Thymus (tissue), 11 donors: ENCODE measurements around the gene MAGI2. TPM values are rescaled to one million over a fixed set of nuclear protein-coding genes. Genes with fewer than 3 reads are reported as not detected.
"Not testable (repeated sequence)": the region's sequence is repeated elsewhere in the genome, so short reads cannot be mapped to it uniquely, and the experiment has no call there.

Experiments used
- DNase-seq, 9 donors: peaks; one replicate each; pipeline ENCODE4 v3.0.0-alpha.2; 2013; ENCODE audit warnings: low spot score in 9 of 9, low read depth in 6 of 9, missing footprints in 1 of 9
- H3K27ac ChIP-seq, 2 donors: one replicate each; pipeline ENCODE4 v1.5.1; 2013; ENCODE audit warnings: control low read depth in 1 of 2, low read depth in 1 of 2, low read length in 1 of 2, mild to moderate bottlenecking in 1 of 2, moderate library complexity in 1 of 2
- H3K27me3 ChIP-seq, 2 donors: one replicate each; pipeline ENCODE4 v1.5.1; 2013; ENCODE audit warnings: low read length in 1 of 2; ENCODE audit not compliant: control insufficient read depth in 2 of 2, insufficient read depth in 1 of 2
- H3K36me3 ChIP-seq, 2 donors: one replicate each; pipeline ENCODE4 v1.5.1; 2013; ENCODE audit warnings: low read length in 1 of 2, mild to moderate bottlenecking in 1 of 2, moderate library complexity in 1 of 2; ENCODE audit not compliant: control insufficient read depth in 2 of 2, insufficient read depth in 2 of 2
- H3K4me1 ChIP-seq, 2 donors: one replicate each; pipeline ENCODE4 v1.5.1; 2013; ENCODE audit warnings: low read length in 2 of 2; ENCODE audit not compliant: control insufficient read depth in 2 of 2, insufficient read depth in 2 of 2
- H3K4me3 ChIP-seq, 2 donors: one replicate each; pipeline ENCODE4 v1.5.1; 2013; ENCODE audit warnings: low read length in 2 of 2, control low read depth in 1 of 2, mild to moderate bottlenecking in 1 of 2
- H3K9me3 ChIP-seq, 2 donors: one replicate each; pipeline ENCODE4 v1.5.1; 2013; ENCODE audit warnings: low read length in 1 of 2, mild to moderate bottlenecking in 1 of 2; ENCODE audit not compliant: control insufficient read depth in 2 of 2, insufficient read depth in 1 of 2
- WGBS: extraction: QIAGEN DNeasy Blood & Tissue Kit; methylation state at CpG from one replicate; pipeline ENCODE4 v1.1.7; 2013; 5-methylcytosine and 5-hydroxymethylcytosine counted together
- polyA plus RNA-seq: library from polyadenylated mRNA; stranded (reverse); fragments of 200-250 nt; gene quantifications from one replicate; pipeline ENCODE4 v1.2.3, GENCODE V29; 2013
- total RNA-seq: library from RNA; stranded (reverse); fragments of 120-200 nt; gene quantifications from one replicate; pipeline ENCODE4 v1.2.4, GENCODE V29; 2013
- donor health status: healthy.

The MAGI2 gene
- total and polyA plus RNA-seq, 2 donors, result 0.42 to 1.7 TPM

- H3K4me1 ChIP-seq, result no peaks in the 10 kb centered on the region
- no peak for DNase-seq
- 92% methylated on average over 2 of the region's 2 CpGs for WGBS
- no peak overlapping the region for H3K4me3 ChIP-seq
- H3K27ac ChIP-seq, result no peak overlapping the region
- H3K27me3 ChIP-seq, result no peaks in the 10 kb centered on the region
- no peaks in the 10 kb centered on the region for H3K9me3 ChIP-seq
- H3K36me3 ChIP-seq, result no peaks in the 10 kb centered on the region
Observed at GRCh38 chr7:78315119-78315518, 1138.3 kb downstream of the MAGI2 start.

- Histone ChIP-seq H3K9me3 (no peaks in the 10 kb centered on the region), H3K36me3 (no peaks in the 10 kb centered on the region), H3K27ac (no peak overlapping the region), H3K4me1 (no peaks in the 10 kb centered on the region), H3K4me3 (no peak overlapping the region), H3K27me3 (no peaks in the 10 kb centered on the region)
- DNase-seq, result no peak
- WGBS, result 82% methylated on average over 2 of the region's 2 CpGs
Observed at GRCh38 chr7:78311181-78311580, 1142.3 kb downstream of the MAGI2 start.

- no peak for DNase-seq
- Histone ChIP-seq H3K4me1 (no peaks in the 10 kb centered on the region), H3K4me3 (no peak overlapping the region), H3K27ac (no peak overlapping the region), H3K36me3 (no peaks in the 10 kb centered on the region), H3K27me3 (no peaks in the 10 kb centered on the region), H3K9me3 (no peaks in the 10 kb centered on the region)
Observed at GRCh38 chr7:78307892-78308291, 1145.6 kb downstream of the MAGI2 start.

GRCh38 chr7:78306634-78307033, 1146.8 kb downstream of the MAGI2 start:
- DNase-seq, result no peak
- 96% methylated on average over 1 of the region's 1 CpG for WGBS
- Histone ChIP-seq H3K4me3 (no peak overlapping the region), H3K9me3 (no peaks in the 10 kb centered on the region), H3K36me3 (no peaks in the 10 kb centered on the region), H3K27ac (no peak overlapping the region), H3K27me3 (no peaks in the 10 kb centered on the region), H3K4me1 (no peaks in the 10 kb centered on the region)

GRCh38 chr7:78301407-78301806, 1152.1 kb downstream of the MAGI2 start:
- H3K4me1 ChIP-seq, result no peaks in the 10 kb centered on the region
- H3K9me3 ChIP-seq, result no peaks in the 10 kb centered on the region
- H3K27me3 ChIP-seq, result no peaks in the 10 kb centered on the region
- H3K36me3 ChIP-seq, result no peaks in the 10 kb centered on the region
- DNase-seq, result no peak
- no peak overlapping the region for H3K4me3 ChIP-seq
- no peak overlapping the region for H3K27ac ChIP-seq
- 95% methylated on average over 3 of the region's 3 CpGs for WGBS

- Histone ChIP-seq H3K27ac (no peak overlapping the region), H3K36me3 (no peaks in the 10 kb centered on the region), H3K27me3 (no peaks in the 10 kb centered on the region), H3K9me3 (no peaks in the 10 kb centered on the region), H3K4me3 (no peak overlapping the region), H3K4me1 (no peaks in the 10 kb centered on the region)
- DNase-seq, result no peak
- 92% methylated on average over 5 of the region's 5 CpGs for WGBS
Observed at GRCh38 chr7:78299088-78299487, 1154.4 kb downstream of the MAGI2 start.

- no peaks in the 10 kb centered on the region for H3K9me3 ChIP-seq
- no peaks in the 10 kb centered on the region for H3K36me3 ChIP-seq
- H3K4me1 ChIP-seq, result no peaks in the 10 kb centered on the region
- no peak for DNase-seq
- no peak overlapping the region for H3K27ac ChIP-seq
- WGBS, result 86% methylated on average over 5 of the region's 5 CpGs
- no peaks in the 10 kb centered on the region for H3K27me3 ChIP-seq
- H3K4me3 ChIP-seq, result no peak overlapping the region
Observed at GRCh38 chr7:78296644-78297371, 1156.7 kb downstream of the MAGI2 start.

GRCh38 chr7:78296046-78296597, 1157.3 kb downstream of the MAGI2 start:
- Histone ChIP-seq H3K27me3 (no peaks in the 10 kb centered on the region), H3K9me3 (no peaks in the 10 kb centered on the region), H3K4me1 (no peaks in the 10 kb centered on the region), H3K4me3 (no peak overlapping the region), H3K27ac (no peak overlapping the region), H3K36me3 (no peaks in the 10 kb centered on the region)
- DNase-seq, result no peak
- WGBS, result 91% methylated on average over 2 of the region's 2 CpGs

GRCh38 chr7:78289471-78289870, 1164.0 kb downstream of the MAGI2 start:
- not testable (repeated sequence) for DNase-seq, H3K27me3 ChIP-seq, H3K9me3 ChIP-seq, H3K4me3 ChIP-seq, H3K27ac ChIP-seq, H3K4me1 ChIP-seq, H3K36me3 ChIP-seq
- 71% methylated on average over 3 of the region's 3 CpGs for WGBS
